ENCODE data around the gene WNT10A.

GRCh38 chr2:218878926-218879761 is 1.5 kb upstream of the WNT10A start:
- TF ChIP-seq CTCF (conservative IDR thresholded peaks at IDR 0.05; ENCODE audit: low read length) (no peak), EZH2phosphoT487 (IDR thresholded peaks at IDR 0.05; ENCODE audit: borderline replicate concordance) (no peak)
